Measurements from ENCODE around the gene PAF1.

PAF1 gene

DNA sequence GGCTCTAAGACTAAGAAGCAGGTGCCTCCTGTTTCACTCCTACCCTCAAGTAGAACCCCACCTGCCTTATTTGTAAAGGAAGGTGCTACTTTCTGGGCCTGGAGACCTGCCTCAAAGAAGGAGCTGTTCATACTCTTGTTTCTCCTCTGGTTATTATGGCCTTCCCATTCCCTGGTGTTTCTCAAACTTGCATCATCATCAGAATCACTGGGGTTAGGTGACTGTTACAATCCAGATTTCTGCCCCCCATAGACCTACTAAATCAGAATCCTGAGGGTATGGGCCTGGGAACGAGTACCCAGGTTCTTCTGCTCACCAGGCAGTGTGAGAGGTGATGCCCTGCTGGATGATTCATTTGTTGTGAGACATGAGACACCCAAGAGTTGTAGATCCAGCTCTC lies 30.3 kb downstream of the PAF1 start:
- no peak for FAIRE-seq
- DNase-seq (ENCODE audit: insufficient read length, low spot score), result no peak
- TF ChIP-seq POLR2A (IDR thresholded peaks at IDR 0.05; ENCODE audit: low read depth, low read length), result no peak
- TF ChIP-seq SPI1 (IDR thresholded peaks at IDR 0.05; ENCODE audit: low read depth, low read length), result no peak
- TF ChIP-seq POLR2AphosphoS5 (IDR thresholded peaks at IDR 0.05; ENCODE audit: low read depth, low read length), result no peak
- TF ChIP-seq TAF1 (IDR thresholded peaks at IDR 0.05; ENCODE audit: low read depth, low read length), result no peak
- TF ChIP-seq PAX5 (IDR thresholded peaks at IDR 0.05; ENCODE audit: insufficient read depth, low read length, severe bottlenecking), result no peak
- no peak for TF ChIP-seq POU2F2 (IDR thresholded peaks at IDR 0.05; ENCODE audit: low read depth, low read length)

DNA sequence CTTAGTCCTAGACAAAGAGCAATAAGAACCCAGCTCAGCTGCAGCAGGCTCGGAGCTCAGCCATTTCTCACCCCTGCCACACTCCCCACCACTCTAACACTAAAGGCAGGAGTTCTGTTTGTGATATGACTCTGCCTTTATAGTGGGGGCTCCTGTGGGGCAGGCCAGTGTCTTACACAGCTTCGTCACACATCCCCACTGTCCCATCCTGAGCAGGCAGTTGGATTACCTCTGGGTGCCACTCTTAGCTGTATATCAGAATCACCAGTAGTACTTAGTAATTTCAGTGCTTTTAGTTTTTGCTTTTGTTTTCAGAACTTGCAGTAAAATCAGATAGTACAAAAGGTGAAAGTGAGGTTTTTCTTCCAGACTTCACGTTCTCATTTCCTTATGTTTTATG lies 31.9 kb downstream of the PAF1 start:
- FAIRE-seq (no peak), DNase-seq (ENCODE audit: insufficient read length, low spot score) (no peak)
- TF ChIP-seq SPI1 (IDR thresholded peaks at IDR 0.05; ENCODE audit: low read depth, low read length) (no peak), POU2F2 (IDR thresholded peaks at IDR 0.05; ENCODE audit: low read depth, low read length) (no peak), TAF1 (IDR thresholded peaks at IDR 0.05; ENCODE audit: low read depth, low read length) (no peak), PAX5 (IDR thresholded peaks at IDR 0.05; ENCODE audit: insufficient read depth, low read length, severe bottlenecking) (no peak), POLR2A (IDR thresholded peaks at IDR 0.05; ENCODE audit: low read depth, low read length) (no peak), POLR2AphosphoS5 (IDR thresholded peaks at IDR 0.05; ENCODE audit: low read depth, low read length) (no peak)

DNA sequence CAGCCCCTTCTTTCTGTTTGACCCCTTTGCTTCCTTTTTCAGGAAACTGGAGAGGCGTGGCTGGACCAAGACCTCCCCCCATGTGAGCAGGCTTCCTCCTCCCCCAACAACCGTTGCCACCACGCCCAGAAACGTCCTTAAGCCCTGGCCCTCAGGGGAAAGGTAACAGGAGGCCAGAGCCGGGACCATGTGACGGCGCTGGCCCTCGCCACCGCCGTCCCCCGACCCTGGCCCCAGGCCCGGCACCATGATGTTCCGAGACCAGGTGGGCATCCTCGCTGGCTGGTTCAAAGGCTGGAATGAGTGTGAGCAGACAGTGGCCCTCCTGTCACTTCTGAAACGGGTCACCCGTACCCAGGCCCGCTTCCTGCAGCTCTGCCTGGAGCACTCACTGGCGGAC lies 34.3 kb downstream of the PAF1 start:
- TF ChIP-seq TAF1 (IDR thresholded peaks at IDR 0.05; ENCODE audit: low read depth, low read length), result no peak
- TF ChIP-seq POLR2AphosphoS5 (IDR thresholded peaks at IDR 0.05; ENCODE audit: low read depth, low read length), result no peak
- no peak for TF ChIP-seq PAX5 (IDR thresholded peaks at IDR 0.05; ENCODE audit: insufficient read depth, low read length, severe bottlenecking)
- TF ChIP-seq POU2F2 (IDR thresholded peaks at IDR 0.05; ENCODE audit: low read depth, low read length), result no peak
- TF ChIP-seq SPI1 (IDR thresholded peaks at IDR 0.05; ENCODE audit: low read depth, low read length), result no peak
- no peak for TF ChIP-seq POLR2A (IDR thresholded peaks at IDR 0.05; ENCODE audit: low read depth, low read length)
- FAIRE-seq, result no peak
- DNase-seq (ENCODE audit: insufficient read length, low spot score), result no peak

DNA sequence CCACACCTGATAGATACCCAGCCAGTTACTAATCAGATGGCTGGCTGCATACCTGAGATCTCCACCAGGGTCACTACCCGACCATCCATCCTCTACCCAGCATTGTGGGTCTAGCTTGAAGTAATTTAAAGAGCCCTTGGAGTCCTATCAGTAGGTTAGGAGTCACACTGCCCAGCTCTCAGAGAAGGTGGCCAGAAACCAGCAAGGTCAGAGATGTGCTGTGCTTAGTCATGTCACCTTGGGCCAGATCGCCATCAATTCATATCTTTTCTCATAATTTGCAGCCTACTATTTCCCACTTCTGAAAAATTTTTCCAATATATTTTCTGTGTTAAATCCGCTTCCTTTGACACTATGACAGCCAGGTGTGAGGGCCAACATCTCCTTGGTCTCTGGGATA lies 34.8 kb downstream of the PAF1 start:
- DNase-seq (ENCODE audit: insufficient read length, low spot score) (no peak), FAIRE-seq (no peak)
- TF ChIP-seq TAF1 (IDR thresholded peaks at IDR 0.05; ENCODE audit: low read depth, low read length) (no peak), SPI1 (IDR thresholded peaks at IDR 0.05; ENCODE audit: low read depth, low read length) (no peak), POU2F2 (IDR thresholded peaks at IDR 0.05; ENCODE audit: low read depth, low read length) (no peak), PAX5 (IDR thresholded peaks at IDR 0.05; ENCODE audit: insufficient read depth, low read length, severe bottlenecking) (no peak), POLR2A (IDR thresholded peaks at IDR 0.05; ENCODE audit: low read depth, low read length) (no peak), POLR2AphosphoS5 (IDR thresholded peaks at IDR 0.05; ENCODE audit: low read depth, low read length) (no peak)

DNA sequence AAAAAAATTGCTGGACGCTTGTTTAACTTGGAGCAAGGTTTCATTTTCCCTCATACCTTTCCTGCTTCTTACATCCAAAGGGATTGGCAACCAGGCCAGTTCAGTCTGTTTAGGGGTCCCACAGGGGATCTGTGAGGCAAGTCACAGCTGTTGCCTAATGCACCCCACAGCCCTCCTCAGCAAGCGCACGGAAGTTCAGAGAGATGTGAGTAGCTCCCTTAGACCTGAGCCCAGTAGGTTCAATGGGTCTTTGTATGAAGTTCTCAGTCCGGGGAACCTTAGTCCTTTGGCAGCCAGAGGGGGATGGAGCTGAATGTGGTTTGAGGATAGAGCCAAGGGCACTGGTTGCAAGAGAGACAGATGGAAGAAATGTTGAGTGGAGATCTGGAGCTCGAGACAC lies 35.7 kb downstream of the PAF1 start:
- FAIRE-seq (no peak), DNase-seq (ENCODE audit: insufficient read length, low spot score) (no peak)
- no peak for TF ChIP-seq POLR2AphosphoS5 (IDR thresholded peaks at IDR 0.05; ENCODE audit: low read depth, low read length)
- TF ChIP-seq TAF1 (IDR thresholded peaks at IDR 0.05; ENCODE audit: low read depth, low read length), result no peak
- no peak for TF ChIP-seq POLR2A (IDR thresholded peaks at IDR 0.05; ENCODE audit: low read depth, low read length)
- no peak for TF ChIP-seq PAX5 (IDR thresholded peaks at IDR 0.05; ENCODE audit: insufficient read depth, low read length, severe bottlenecking)

DNA sequence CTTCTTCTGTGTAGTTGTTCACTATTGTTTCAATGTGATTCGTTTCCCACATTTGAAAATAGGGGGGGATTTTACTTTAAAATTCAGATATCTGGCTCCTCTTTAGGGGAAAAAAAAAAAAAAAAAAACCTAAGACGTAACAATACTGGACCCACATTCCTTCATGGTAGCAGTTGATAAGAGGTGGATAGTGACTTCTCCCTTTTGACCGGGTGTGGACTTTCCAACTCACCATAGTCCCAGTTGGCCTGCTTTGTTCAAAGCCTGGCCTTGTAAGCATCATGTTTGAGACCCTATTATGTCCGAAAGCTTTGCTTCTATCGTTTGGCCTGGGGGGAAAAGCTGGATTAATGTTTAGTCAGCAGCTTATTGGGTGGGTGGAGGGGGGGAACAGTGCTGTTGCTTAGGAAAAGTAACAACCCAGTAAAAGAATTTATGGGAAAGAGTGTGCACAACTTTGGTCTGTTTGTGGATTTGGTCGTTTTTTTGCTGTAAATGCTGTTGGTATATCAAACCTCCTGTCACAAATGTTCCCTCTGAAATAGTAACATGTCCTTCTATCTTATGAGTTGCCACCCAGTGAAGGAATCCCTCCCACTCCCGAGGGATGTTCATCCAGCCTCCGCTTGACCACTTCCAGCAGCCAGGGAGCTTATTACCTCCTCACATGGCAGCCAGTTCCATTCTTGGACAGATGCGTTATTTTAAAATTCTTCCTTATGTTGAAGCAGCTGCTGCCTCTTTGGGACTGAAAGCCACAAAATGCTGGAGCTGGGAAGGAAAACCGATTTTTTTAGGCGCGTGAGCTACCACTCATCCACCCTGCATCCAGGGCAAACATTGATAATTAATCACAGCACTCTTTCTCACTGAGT lies 38.3 kb downstream of the PAF1 start:
- TF ChIP-seq POU2F2 (IDR thresholded peaks at IDR 0.05; ENCODE audit: low read depth, low read length) (no peak), PAX5 (IDR thresholded peaks at IDR 0.05; ENCODE audit: insufficient read depth, low read length, severe bottlenecking) (no peak), POLR2A (IDR thresholded peaks at IDR 0.05; ENCODE audit: low read depth, low read length) (no peak), TAF1 (IDR thresholded peaks at IDR 0.05; ENCODE audit: low read depth, low read length) (no peak), SPI1 (IDR thresholded peaks at IDR 0.05; ENCODE audit: low read depth, low read length) (no peak), POLR2AphosphoS5 (IDR thresholded peaks at IDR 0.05; ENCODE audit: low read depth, low read length) (no peak)
- FAIRE-seq (no peak), DNase-seq (ENCODE audit: insufficient read length, low spot score) (no peak)

DNA sequence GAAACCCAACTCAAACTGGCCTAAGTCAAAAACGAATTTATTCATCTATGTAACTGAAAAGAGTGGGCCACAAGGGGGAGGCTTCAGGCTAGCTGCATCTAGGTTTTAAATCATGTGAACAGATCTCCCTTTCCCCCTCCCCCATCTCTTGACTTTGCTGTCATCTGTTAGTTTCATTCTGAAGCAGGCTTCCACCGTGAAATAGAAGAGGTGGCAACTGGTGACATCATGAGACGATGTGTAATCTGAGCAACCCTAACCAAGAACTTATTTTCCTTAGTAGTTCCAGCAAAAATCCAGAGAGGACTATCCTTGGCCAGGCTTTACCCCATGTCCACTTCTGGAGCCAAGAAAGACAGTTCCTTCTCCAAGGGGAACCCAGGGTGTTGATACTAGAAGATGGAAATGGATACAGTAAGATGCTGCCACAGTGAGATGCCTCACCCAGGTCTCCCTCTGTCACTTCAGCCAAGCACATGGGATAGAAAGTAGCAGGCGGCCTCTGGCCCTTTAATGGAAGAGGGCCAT lies 39.3 kb downstream of the PAF1 start:
- DNase-seq (ENCODE audit: insufficient read length, low spot score) (peak; percentile 75), FAIRE-seq (peak; percentile 74)
- TF ChIP-seq PAX5 (IDR thresholded peaks at IDR 0.05; ENCODE audit: insufficient read depth, low read length, severe bottlenecking), result no peak
- TF ChIP-seq POU2F2 (IDR thresholded peaks at IDR 0.05; ENCODE audit: low read depth, low read length), result no peak; the same call in 1 of the 2 replicates
- no peak for TF ChIP-seq SPI1 (IDR thresholded peaks at IDR 0.05; ENCODE audit: low read depth, low read length)
- TF ChIP-seq POLR2AphosphoS5 (IDR thresholded peaks at IDR 0.05; ENCODE audit: low read depth, low read length), result no peak
- no peak for TF ChIP-seq POLR2A (IDR thresholded peaks at IDR 0.05; ENCODE audit: low read depth, low read length)
- TF ChIP-seq TAF1 (IDR thresholded peaks at IDR 0.05; ENCODE audit: low read depth, low read length), result no peak

DNA sequence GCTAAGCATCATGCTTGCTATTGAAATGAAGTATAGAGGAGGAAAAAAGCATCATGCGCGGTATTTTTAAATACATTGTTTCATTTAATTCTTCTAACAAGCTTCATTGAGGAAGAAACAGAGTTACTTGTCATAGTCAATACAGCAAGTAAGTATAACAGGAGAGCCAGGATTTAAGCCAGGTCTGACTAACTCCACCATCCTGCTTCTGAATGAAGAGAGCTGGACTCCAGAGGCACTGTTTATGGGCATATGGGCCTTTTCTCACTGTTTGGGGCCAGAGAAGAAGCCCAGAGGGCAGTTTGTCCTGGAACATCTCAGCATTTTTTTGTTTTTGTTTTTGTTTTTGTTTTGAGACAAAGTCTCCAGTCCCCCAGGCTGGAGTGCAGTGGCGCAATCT lies 40.8 kb downstream of the PAF1 start:
- no peak for TF ChIP-seq POLR2AphosphoS5 (IDR thresholded peaks at IDR 0.05; ENCODE audit: low read depth, low read length)
- no peak for TF ChIP-seq POU2F2 (IDR thresholded peaks at IDR 0.05; ENCODE audit: low read depth, low read length)
- TF ChIP-seq TAF1 (IDR thresholded peaks at IDR 0.05; ENCODE audit: low read depth, low read length), result no peak
- TF ChIP-seq POLR2A (IDR thresholded peaks at IDR 0.05; ENCODE audit: low read depth, low read length), result no peak
- TF ChIP-seq SPI1 (IDR thresholded peaks at IDR 0.05; ENCODE audit: low read depth, low read length), result no peak
- TF ChIP-seq PAX5 (IDR thresholded peaks at IDR 0.05; ENCODE audit: insufficient read depth, low read length, severe bottlenecking), result no peak

DNA sequence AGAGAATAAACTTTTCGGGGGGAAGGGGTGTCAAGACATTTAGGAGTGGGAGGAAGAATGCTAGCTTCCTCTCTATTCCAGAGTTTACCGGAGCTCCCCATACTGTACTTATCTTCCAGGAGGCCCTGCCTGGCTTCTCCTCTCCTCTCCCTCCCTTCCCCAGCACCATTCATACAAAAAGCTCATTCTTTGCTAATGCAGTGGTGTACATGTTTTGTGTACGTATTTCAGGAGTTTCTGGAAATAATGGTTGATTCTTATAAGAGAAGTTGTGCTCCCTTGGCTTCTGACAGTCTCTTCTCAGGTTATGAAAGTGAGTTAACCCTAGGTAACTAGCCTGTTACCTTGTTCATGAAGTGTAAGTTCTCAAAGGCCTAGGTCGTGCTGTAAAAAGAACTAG lies 41.6 kb downstream of the PAF1 start:
- FAIRE-seq, result no peak
- TF ChIP-seq TAF1 (IDR thresholded peaks at IDR 0.05; ENCODE audit: low read depth, low read length) (no peak), POLR2AphosphoS5 (IDR thresholded peaks at IDR 0.05; ENCODE audit: low read depth, low read length) (no peak), PAX5 (IDR thresholded peaks at IDR 0.05; ENCODE audit: insufficient read depth, low read length, severe bottlenecking) (no peak), SPI1 (IDR thresholded peaks at IDR 0.05; ENCODE audit: low read depth, low read length) (no peak), POU2F2 (IDR thresholded peaks at IDR 0.05; ENCODE audit: low read depth, low read length) (no peak), POLR2A (IDR thresholded peaks at IDR 0.05; ENCODE audit: low read depth, low read length) (no peak)
- no peak for DNase-seq (ENCODE audit: insufficient read length, low spot score)

More for the DNA sequence above, 40.8 kb downstream of the PAF1 start:
- DNase-seq (ENCODE audit: insufficient read length, low spot score), result no peak
- FAIRE-seq, result no peak
